ENCODE data around the gene AQP12A. TPM values are rescaled to one million over a fixed set of nuclear protein-coding genes. Genes with fewer than 3 reads are reported as not detected.

AQP12A gene
- polyA plus RNA-seq, 2 of the 4 experiments (the other 2 are of a cell fraction), result not detected

DNA sequence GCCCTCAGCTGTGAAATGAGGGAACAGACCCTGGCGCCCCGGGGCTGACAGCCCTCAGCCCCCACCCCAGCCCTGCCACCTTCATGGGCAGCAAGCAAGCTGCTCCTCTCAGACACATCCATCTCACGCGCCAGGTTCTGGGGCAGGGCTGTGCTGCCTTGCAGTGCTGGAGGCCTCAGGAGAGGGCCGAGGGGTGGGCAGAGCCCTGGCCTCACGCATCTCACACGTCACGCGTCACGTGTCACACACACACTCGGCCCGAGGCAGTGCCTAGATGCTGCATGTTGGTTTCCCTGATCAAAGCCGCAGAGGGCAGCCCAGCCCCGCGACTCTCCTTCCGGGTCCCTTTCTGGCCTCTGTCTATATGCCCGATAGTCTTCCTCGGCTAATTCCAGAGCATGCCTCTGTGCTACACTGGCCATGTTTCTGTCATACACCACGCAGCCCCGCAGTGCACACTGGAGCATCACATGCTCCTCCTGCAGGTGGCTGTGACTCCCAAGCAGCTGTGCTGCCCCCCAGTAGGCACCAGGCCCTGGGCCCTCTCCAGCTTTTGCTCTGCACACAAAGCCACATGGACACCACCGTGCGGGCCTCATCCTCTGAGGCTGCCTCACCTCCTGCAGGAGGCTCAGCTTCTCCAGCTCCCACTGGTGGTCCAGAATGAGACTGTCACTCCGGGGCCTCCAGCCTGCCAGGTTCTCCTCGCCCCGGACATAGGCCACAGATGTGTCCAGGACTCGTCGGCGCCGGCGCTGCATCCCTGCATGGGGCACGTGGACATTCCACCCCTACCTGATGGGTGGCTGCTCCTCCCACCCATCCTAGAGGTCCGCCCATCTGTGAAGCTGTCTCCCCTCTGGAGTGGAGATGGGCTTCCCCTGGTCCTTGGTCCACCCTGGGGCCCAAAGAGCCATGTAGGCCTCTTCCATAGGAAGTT, 31.4 kb downstream of the AQP12A start:
- DNase-seq (ENCODE audit: low read depth in 1 of 2, low spot score in 1 of 2) (no peak), ATAC-seq (peak; percentile 28 to 45; a peak in 4 of 6 replicates), FAIRE-seq (no peak)
- CTCF ChIA-PET, result interaction anchor here (1.5 kb wide), 1 partner anchor 15 kb away, joined by 4 read pairs; no protein-coding TSS in a partner anchor
- no peak overlapping the region for H3K4me3 ChIP-seq
- no peak overlapping the region for H3K4me2 ChIP-seq
- 76% methylated on average over 28 of the region's 32 CpGs for WGBS (ENCODE audit: missing lambda C conversion rate)
- TF ChIP-seq MYC (IDR thresholded peaks at IDR 0.05; ENCODE audit: borderline replicate concordance, low read length) (no peak), HOXA7 (CRISPR knock-in tag; IDR thresholded peaks at IDR 0.05) (no peak), KDM5A (IDR thresholded peaks at IDR 0.05) (no peak), CHD4 (IDR thresholded peaks at IDR 0.05; ENCODE audit: borderline replicate concordance) (no peak), MAFK (IDR thresholded peaks at IDR 0.05; ENCODE audit: partially characterized antibody) (no peak), MAZ (IDR thresholded peaks at IDR 0.05; ENCODE audit: borderline replicate concordance, low read depth, low read length) (no peak), RNF2 (IDR thresholded peaks at IDR 0.05; ENCODE audit: borderline replicate concordance, low read depth) (no peak), CHD2 (IDR thresholded peaks at IDR 0.05; ENCODE audit: low read length, partially characterized antibody) (no peak), NFE2L2 (conservative IDR thresholded peaks at IDR 0.05; ENCODE audit: low read length) (no peak), POLR2A (IDR thresholded peaks at IDR 0.05; ENCODE audit: low read length) (no peak), EHMT2 (IDR thresholded peaks at IDR 0.05; ENCODE audit: low read depth) (no peak), ZC3H11A (IDR thresholded peaks at IDR 0.05) (no peak)
- TF ChIP-seq, protein P1, sequence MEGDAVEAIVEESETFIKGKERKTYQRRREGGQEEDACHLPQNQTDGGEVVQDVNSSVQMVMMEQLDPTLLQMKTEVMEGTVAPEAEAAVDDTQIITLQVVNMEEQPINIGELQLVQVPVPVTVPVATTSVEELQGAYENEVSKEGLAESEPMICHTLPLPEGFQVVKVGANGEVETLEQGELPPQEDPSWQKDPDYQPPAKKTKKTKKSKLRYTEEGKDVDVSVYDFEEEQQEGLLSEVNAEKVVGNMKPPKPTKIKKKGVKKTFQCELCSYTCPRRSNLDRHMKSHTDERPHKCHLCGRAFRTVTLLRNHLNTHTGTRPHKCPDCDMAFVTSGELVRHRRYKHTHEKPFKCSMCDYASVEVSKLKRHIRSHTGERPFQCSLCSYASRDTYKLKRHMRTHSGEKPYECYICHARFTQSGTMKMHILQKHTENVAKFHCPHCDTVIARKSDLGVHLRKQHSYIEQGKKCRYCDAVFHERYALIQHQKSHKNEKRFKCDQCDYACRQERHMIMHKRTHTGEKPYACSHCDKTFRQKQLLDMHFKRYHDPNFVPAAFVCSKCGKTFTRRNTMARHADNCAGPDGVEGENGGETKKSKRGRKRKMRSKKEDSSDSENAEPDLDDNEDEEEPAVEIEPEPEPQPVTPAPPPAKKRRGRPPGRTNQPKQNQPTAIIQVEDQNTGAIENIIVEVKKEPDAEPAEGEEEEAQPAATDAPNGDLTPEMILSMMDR (IDR thresholded peaks at IDR 0.05), result no peak
- TF ChIP-seq, protein P2, sequence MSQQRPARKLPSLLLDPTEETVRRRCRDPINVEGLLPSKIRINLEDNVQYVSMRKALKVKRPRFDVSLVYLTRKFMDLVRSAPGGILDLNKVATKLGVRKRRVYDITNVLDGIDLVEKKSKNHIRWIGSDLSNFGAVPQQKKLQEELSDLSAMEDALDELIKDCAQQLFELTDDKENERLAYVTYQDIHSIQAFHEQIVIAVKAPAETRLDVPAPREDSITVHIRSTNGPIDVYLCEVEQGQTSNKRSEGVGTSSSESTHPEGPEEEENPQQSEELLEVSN (IDR thresholded peaks at IDR 0.05; ENCODE audit: borderline replicate concordance, low read depth), result no peak
- TF ChIP-seq, protein P3, sequence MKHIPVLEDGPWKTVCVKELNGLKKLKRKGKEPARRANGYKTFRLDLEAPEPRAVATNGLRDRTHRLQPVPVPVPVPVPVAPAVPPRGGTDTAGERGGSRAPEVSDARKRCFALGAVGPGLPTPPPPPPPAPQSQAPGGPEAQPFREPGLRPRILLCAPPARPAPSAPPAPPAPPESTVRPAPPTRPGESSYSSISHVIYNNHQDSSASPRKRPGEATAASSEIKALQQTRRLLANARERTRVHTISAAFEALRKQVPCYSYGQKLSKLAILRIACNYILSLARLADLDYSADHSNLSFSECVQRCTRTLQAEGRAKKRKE (CRISPR knock-in tag; IDR thresholded peaks at IDR 0.05; ENCODE audit: low read depth), result no peak
- H3K27ac ChIP-seq, result no peak overlapping the region
- H3K4me1 ChIP-seq, result no peaks in the 10 kb centered on the region
- POLR2A ChIA-PET, result no interaction called here
- no peaks in the 10 kb centered on the region for H3K9me3 ChIP-seq

DNA sequence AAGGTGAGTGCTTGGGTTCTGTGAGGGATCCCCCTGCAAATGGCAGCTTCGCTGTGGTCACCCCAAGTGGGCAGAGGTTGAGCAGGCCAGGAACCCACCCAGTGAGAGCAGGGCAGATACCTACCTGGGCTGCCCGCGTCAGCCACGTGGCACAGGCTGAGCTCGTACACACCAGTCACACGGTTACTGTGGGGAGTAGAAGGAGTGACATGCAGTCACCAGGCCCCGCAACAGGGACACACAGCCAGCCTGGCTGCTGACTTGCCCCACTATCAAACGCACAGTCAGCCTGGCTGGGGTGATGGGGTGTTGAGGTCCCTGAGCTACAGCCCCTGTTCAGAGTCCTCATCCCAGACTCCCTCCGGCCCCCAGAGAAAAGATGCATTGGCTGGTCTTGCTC, 32.2 kb downstream of the AQP12A start:
- no peaks in the 10 kb centered on the region for H3K4me1 ChIP-seq
- no peak overlapping the region for H3K4me2 ChIP-seq
- H3K27ac ChIP-seq, result no peak overlapping the region
- ATAC-seq, result no peak
- TF ChIP-seq KDM5A (IDR thresholded peaks at IDR 0.05) (no peak), HOXB13 (CRISPR knock-in tag; IDR thresholded peaks at IDR 0.05; ENCODE audit: low read depth) (no peak), EHMT2 (IDR thresholded peaks at IDR 0.05; ENCODE audit: low read depth) (no peak), NR3C1 (IDR thresholded peaks at IDR 0.05) (no peak), CEBPB (IDR thresholded peaks at IDR 0.05) (no peak), KDM1A (IDR thresholded peaks at IDR 0.05; ENCODE audit: low read depth) (no peak), SREBF2 (IDR thresholded peaks at IDR 0.05) (no peak), HOXB5 (CRISPR knock-in tag; IDR thresholded peaks at IDR 0.05) (no peak), MAZ (IDR thresholded peaks at IDR 0.05; ENCODE audit: borderline replicate concordance, low read depth, low read length) (no peak), NPAS2 (CRISPR knock-in tag; IDR thresholded peaks at IDR 0.05; ENCODE audit: borderline replicate concordance) (no peak), TFCP2L1 (CRISPR knock-in tag; IDR thresholded peaks at IDR 0.05) (no peak)
- TF ChIP-seq, protein P4, sequence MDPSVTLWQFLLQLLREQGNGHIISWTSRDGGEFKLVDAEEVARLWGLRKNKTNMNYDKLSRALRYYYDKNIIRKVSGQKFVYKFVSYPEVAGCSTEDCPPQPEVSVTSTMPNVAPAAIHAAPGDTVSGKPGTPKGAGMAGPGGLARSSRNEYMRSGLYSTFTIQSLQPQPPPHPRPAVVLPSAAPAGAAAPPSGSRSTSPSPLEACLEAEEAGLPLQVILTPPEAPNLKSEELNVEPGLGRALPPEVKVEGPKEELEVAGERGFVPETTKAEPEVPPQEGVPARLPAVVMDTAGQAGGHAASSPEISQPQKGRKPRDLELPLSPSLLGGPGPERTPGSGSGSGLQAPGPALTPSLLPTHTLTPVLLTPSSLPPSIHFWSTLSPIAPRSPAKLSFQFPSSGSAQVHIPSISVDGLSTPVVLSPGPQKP (IDR thresholded peaks at IDR 0.05; ENCODE audit: low read depth, low read length), result no peak
- TF ChIP-seq, protein P5, sequence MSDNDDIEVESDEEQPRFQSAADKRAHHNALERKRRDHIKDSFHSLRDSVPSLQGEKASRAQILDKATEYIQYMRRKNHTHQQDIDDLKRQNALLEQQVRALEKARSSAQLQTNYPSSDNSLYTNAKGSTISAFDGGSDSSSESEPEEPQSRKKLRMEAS (IDR thresholded peaks at IDR 0.05), result no peak
- TF ChIP-seq, protein P6, sequence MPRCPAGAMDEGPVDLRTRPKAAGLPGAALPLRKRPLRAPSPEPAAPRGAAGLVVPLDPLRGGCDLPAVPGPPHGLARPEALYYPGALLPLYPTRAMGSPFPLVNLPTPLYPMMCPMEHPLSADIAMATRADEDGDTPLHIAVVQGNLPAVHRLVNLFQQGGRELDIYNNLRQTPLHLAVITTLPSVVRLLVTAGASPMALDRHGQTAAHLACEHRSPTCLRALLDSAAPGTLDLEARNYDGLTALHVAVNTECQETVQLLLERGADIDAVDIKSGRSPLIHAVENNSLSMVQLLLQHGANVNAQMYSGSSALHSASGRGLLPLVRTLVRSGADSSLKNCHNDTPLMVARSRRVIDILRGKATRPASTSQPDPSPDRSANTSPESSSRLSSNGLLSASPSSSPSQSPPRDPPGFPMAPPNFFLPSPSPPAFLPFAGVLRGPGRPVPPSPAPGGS (IDR thresholded peaks at IDR 0.05), result no peak
- TF ChIP-seq, protein P2 (IDR thresholded peaks at IDR 0.05; ENCODE audit: borderline replicate concordance, low read depth), result no peak
- TF ChIP-seq, protein P7, sequence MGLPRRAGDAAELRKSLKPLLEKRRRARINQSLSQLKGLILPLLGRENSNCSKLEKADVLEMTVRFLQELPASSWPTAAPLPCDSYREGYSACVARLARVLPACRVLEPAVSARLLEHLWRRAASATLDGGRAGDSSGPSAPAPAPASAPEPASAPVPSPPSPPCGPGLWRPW (IDR thresholded peaks at IDR 0.05), result no peak
- ChIA-PET POLR2A (no interaction called here), CTCF (interaction anchor here (1.5 kb wide), 1 partner anchor 15 kb away, joined by 4 read pairs; no protein-coding TSS in a partner anchor)
- 84% methylated on average over 5 of the region's 9 CpGs for WGBS (ENCODE audit: missing lambda C conversion rate)
- no peak overlapping the region for H3K4me3 ChIP-seq
- FAIRE-seq, result no peak
- H3K9me3 ChIP-seq, result no peaks in the 10 kb centered on the region
- DNase-seq (ENCODE audit: low read depth in 1 of 2, low spot score in 1 of 2), result no peak
